Measurements from ENCODE around the gene RHOT2. TPM values are rescaled to one million over a fixed set of nuclear protein-coding genes. Genes with fewer than 3 reads are reported as not detected.

RHOT2 gene
- total RNA-seq, 1 donor from 2014 or later = 93.2 TPM

GRCh38 chr16:620700-621525, 47.0 kb upstream of the RHOT2 start:
- no peak for TF ChIP-seq EZH2 (IDR thresholded peaks at IDR 0.05; ENCODE audit: insufficient read depth, low read length)
- no peak for TF ChIP-seq CTCF (IDR thresholded peaks at IDR 0.05; ENCODE audit: insufficient read depth, low read depth, low read length)
- Histone ChIP-seq H4K20me1 (ENCODE audit: insufficient read depth, low read length) (peaks cover 29% of the 10 kb centered on the region), H2AFZ (ENCODE audit: low read depth, low read length) (no peak overlapping the region), H3K36me3 (ENCODE audit: insufficient read depth, low read length) (no peaks in the 10 kb centered on the region), H3K4me1 (ENCODE audit: insufficient read depth, low read length) (peaks cover 15% of the 10 kb centered on the region), H3K27me3 (ENCODE audit: insufficient read depth, low read length) (no peaks in the 10 kb centered on the region), H3K79me2 (ENCODE audit: insufficient read depth, low read length) (peaks cover 2% of the 10 kb centered on the region), H3K4me3 (ENCODE audit: insufficient read depth, low read depth, low read length) (no peak overlapping the region), H3K9me3 (ENCODE audit: insufficient read depth, low read depth, low read length) (no peaks in the 10 kb centered on the region), H3K4me2 (ENCODE audit: low read length) (no peak overlapping the region), H3K27ac (ENCODE audit: low read depth, low read length) (no peak overlapping the region), H3K9ac (ENCODE audit: low read length) (no peak overlapping the region)
- DNase-seq (ENCODE audit: low read depth) (no peak), FAIRE-seq (no peak)
- Mint-ChIP-seq H3K36me3 (ENCODE audit: low read depth, unreplicated experiment) (peaks cover 2% of the 10 kb centered on the region), H3K27ac (ENCODE audit: unreplicated experiment) (no peak overlapping the region), H3K4me1 (ENCODE audit: low read depth, unreplicated experiment) (no peaks in the 10 kb centered on the region), H3K4me3 (ENCODE audit: unreplicated experiment) (no peak overlapping the region), H3K9me3 (ENCODE audit: unreplicated experiment) (no peaks in the 10 kb centered on the region), H3K27me3 (ENCODE audit: low read depth, unreplicated experiment) (no peaks in the 10 kb centered on the region)

- no peaks in the 10 kb centered on the region for H3K9me3 ChIP-seq (ENCODE audit: insufficient read depth, low read depth, low read length)
- H3K4me2 ChIP-seq (ENCODE audit: low read length) = peak overlapping the region; percentile 79
- H3K27ac ChIP-seq (ENCODE audit: low read depth, low read length) = no peak overlapping the region
- peaks cover 27% of the 10 kb centered on the region for H4K20me1 ChIP-seq (ENCODE audit: insufficient read depth, low read length)
- no peaks in the 10 kb centered on the region for H3K36me3 ChIP-seq (ENCODE audit: insufficient read depth, low read length)
- H3K79me2 ChIP-seq (ENCODE audit: insufficient read depth, low read length) = peaks cover 2% of the 10 kb centered on the region
- H3K4me3 Mint-ChIP-seq (ENCODE audit: unreplicated experiment) = no peak overlapping the region
- H3K27me3 Mint-ChIP-seq (ENCODE audit: low read depth, unreplicated experiment) = no peaks in the 10 kb centered on the region
- peak overlapping the region; percentile 34 for H3K27ac Mint-ChIP-seq (ENCODE audit: unreplicated experiment)
- no peaks in the 10 kb centered on the region for H3K9me3 Mint-ChIP-seq (ENCODE audit: unreplicated experiment)
- H3K4me3 ChIP-seq (ENCODE audit: insufficient read depth, low read depth, low read length) = peak overlapping the region; percentile 14
- peaks cover 20% of the 10 kb centered on the region for H3K4me1 ChIP-seq (ENCODE audit: insufficient read depth, low read length)
- DNase-seq (ENCODE audit: low read depth) (no peak), FAIRE-seq (no peak)
- H3K4me1 Mint-ChIP-seq (ENCODE audit: low read depth, unreplicated experiment) = peaks cover 1% of the 10 kb centered on the region
- TF ChIP-seq CTCF (IDR thresholded peaks at IDR 0.05; ENCODE audit: insufficient read depth, low read depth, low read length) = no peak
- TF ChIP-seq EZH2 (IDR thresholded peaks at IDR 0.05; ENCODE audit: insufficient read depth, low read length) = no peak
- H2AFZ ChIP-seq (ENCODE audit: low read depth, low read length) = no peak overlapping the region
- no peaks in the 10 kb centered on the region for H3K27me3 ChIP-seq (ENCODE audit: insufficient read depth, low read length)
- no peak overlapping the region for H3K9ac ChIP-seq (ENCODE audit: low read length)
- H3K36me3 Mint-ChIP-seq (ENCODE audit: low read depth, unreplicated experiment) = peaks cover 3% of the 10 kb centered on the region
Measured at GRCh38 chr16:621526-622105, 46.3 kb upstream of the RHOT2 start.

GRCh38 chr16:622920-623280, 45.0 kb upstream of the RHOT2 start:
- Histone ChIP-seq H3K36me3 (ENCODE audit: insufficient read depth, low read length) (no peaks in the 10 kb centered on the region), H3K9ac (ENCODE audit: low read length) (peak overlapping the region; percentile 17), H3K79me2 (ENCODE audit: insufficient read depth, low read length) (peaks cover 2% of the 10 kb centered on the region), H3K27me3 (ENCODE audit: insufficient read depth, low read length) (no peaks in the 10 kb centered on the region), H3K27ac (ENCODE audit: low read depth, low read length) (peak overlapping the region; percentile 51), H3K4me3 (ENCODE audit: insufficient read depth, low read depth, low read length) (no peak overlapping the region), H4K20me1 (ENCODE audit: insufficient read depth, low read length) (peaks cover 26% of the 10 kb centered on the region), H2AFZ (ENCODE audit: low read depth, low read length) (no peak overlapping the region), H3K4me2 (ENCODE audit: low read length) (peak overlapping the region; percentile 79), H3K9me3 (ENCODE audit: insufficient read depth, low read depth, low read length) (no peaks in the 10 kb centered on the region), H3K4me1 (ENCODE audit: insufficient read depth, low read length) (peaks cover 29% of the 10 kb centered on the region)
- FAIRE-seq (no peak), DNase-seq (ENCODE audit: low read depth) (no peak)
- no peak overlapping the region for H3K27ac Mint-ChIP-seq (ENCODE audit: unreplicated experiment)
- no peaks in the 10 kb centered on the region for H3K27me3 Mint-ChIP-seq (ENCODE audit: low read depth, unreplicated experiment)
- H3K4me3 Mint-ChIP-seq (ENCODE audit: unreplicated experiment) = no peak overlapping the region
- no peaks in the 10 kb centered on the region for H3K9me3 Mint-ChIP-seq (ENCODE audit: unreplicated experiment)
- peaks cover 4% of the 10 kb centered on the region for H3K4me1 Mint-ChIP-seq (ENCODE audit: low read depth, unreplicated experiment)
- TF ChIP-seq CTCF (IDR thresholded peaks at IDR 0.05; ENCODE audit: insufficient read depth, low read depth, low read length) (no peak), EZH2 (IDR thresholded peaks at IDR 0.05; ENCODE audit: insufficient read depth, low read length) (no peak)
- peaks cover 9% of the 10 kb centered on the region for H3K36me3 Mint-ChIP-seq (ENCODE audit: low read depth, unreplicated experiment)
